Endothelial cell (in vitro differentiated cells): ENCODE results near the gene MYOM3. TPM values are rescaled to one million over a fixed set of nuclear protein-coding genes. Genes with fewer than 3 reads are reported as not detected.

ENCODE experiments used
- DNase-seq: peaks from one replicate; pipeline ENCODE4 v3.0.0; 2021; ENCODE audit warnings: low spot score
- H3K27ac Mint-ChIP-seq: one replicate; pipeline ENCODE4 v1.8.0; 2021; ENCODE audit warnings: mixed read lengths, inconsistent platforms; ENCODE audit not compliant: unreplicated experiment
- H3K27me3 Mint-ChIP-seq: one replicate; pipeline ENCODE4 v1.8.0; 2021; ENCODE audit warnings: mild to moderate bottlenecking, moderate library complexity, mixed read lengths, inconsistent platforms; ENCODE audit not compliant: unreplicated experiment
- H3K36me3 Mint-ChIP-seq: one replicate; pipeline ENCODE4 v1.8.0; 2021; ENCODE audit warnings: mild to moderate bottlenecking, low read depth, mixed read lengths, inconsistent platforms; ENCODE audit not compliant: unreplicated experiment
- H3K4me1 Mint-ChIP-seq: one replicate; pipeline ENCODE4 v1.8.0; 2021; ENCODE audit warnings: mild to moderate bottlenecking, mixed read lengths, inconsistent platforms; ENCODE audit not compliant: unreplicated experiment
- H3K4me3 Mint-ChIP-seq: one replicate; pipeline ENCODE4 v1.8.0; 2021; ENCODE audit warnings: mild to moderate bottlenecking, mixed read lengths, inconsistent platforms; ENCODE audit not compliant: unreplicated experiment
- H3K9me3 Mint-ChIP-seq: one replicate; pipeline ENCODE4 v1.8.0; 2021; ENCODE audit warnings: mixed read lengths, inconsistent platforms; ENCODE audit not compliant: unreplicated experiment
- CTCF ChIP-seq: fragments of 200-600 bp; sonication (generic); IDR thresholded peaks from one replicate; pipeline ENCODE4 v1.5.0; 2021; ENCODE audit warnings: antibody characterized with exemption; ENCODE audit not compliant: unreplicated experiment
- total RNA-seq: library from RNA; stranded (reverse); fragmentation: NEBNext Ultra II Directional; extraction: Animal tissue kit (Norgen Biotek cat#: 25700); gene quantifications from one replicate; pipeline ENCODE4 v1.2.1, GENCODE V29; 2021; ENCODE audit not compliant: unreplicated experiment

The MYOM3 gene
- total RNA-seq, 1 donor from 2014 or later = 0.59 TPM

GRCh38 chr1:24007079-24007478 is 104.9 kb downstream of the MYOM3 start:
- Mint-ChIP-seq H3K4me1 (peaks cover 5% of the 10 kb centered on the region), H3K27me3 (peaks cover 7% of the 10 kb centered on the region)
- DNase-seq = no peak

More at GRCh38 chr1:24007079-24007478, 104.9 kb downstream of the MYOM3 start:
- H3K36me3 Mint-ChIP-seq = no peaks in the 10 kb centered on the region
- no peak overlapping the region for H3K27ac Mint-ChIP-seq
- no peak overlapping the region for H3K4me3 Mint-ChIP-seq
- no peaks in the 10 kb centered on the region for H3K9me3 Mint-ChIP-seq
- TF ChIP-seq CTCF = no peak

Other genes with a start within 250 kb of the MYOM3 start
- 6.1 TPM for gene FUCA1, start 243.8 kb downstream of the MYOM3 start, total RNA-seq
- gene CNR2, start 198.8 kb downstream of the MYOM3 start, total RNA-seq = not detected
- 113 TPM for gene PNRC2, start 152.3 kb downstream of the MYOM3 start, total RNA-seq
- 101 TPM for gene SRSF10, start 131.8 kb downstream of the MYOM3 start, total RNA-seq
- not detected for gene IL22RA1, start 31.0 kb upstream of the MYOM3 start, total RNA-seq
- gene IFNLR1, start 75.2 kb upstream of the MYOM3 start, total RNA-seq = 3.1 TPM
- 2.1 TPM for gene GRHL3, start 207.2 kb upstream of the MYOM3 start, total RNA-seq